KBM-7 (cell line): ENCODE measurements around the gene SARS2.

Experiments
- DNase-seq: peaks from one replicate; pipeline ENCODE4 v3.0.0-alpha.2; 2015
- in situ Hi-C: fragments of 300-500 bp; cut with MboI; formaldehyde crosslinking; loops from 2 replicates; pipeline ENCODE4 v1.14.3; 2020; ENCODE audit warnings: low sequenced_read_pairs, low pct_unique_long_range_greater_than_20kb, mixed read lengths

SARS2 gene

DNA sequence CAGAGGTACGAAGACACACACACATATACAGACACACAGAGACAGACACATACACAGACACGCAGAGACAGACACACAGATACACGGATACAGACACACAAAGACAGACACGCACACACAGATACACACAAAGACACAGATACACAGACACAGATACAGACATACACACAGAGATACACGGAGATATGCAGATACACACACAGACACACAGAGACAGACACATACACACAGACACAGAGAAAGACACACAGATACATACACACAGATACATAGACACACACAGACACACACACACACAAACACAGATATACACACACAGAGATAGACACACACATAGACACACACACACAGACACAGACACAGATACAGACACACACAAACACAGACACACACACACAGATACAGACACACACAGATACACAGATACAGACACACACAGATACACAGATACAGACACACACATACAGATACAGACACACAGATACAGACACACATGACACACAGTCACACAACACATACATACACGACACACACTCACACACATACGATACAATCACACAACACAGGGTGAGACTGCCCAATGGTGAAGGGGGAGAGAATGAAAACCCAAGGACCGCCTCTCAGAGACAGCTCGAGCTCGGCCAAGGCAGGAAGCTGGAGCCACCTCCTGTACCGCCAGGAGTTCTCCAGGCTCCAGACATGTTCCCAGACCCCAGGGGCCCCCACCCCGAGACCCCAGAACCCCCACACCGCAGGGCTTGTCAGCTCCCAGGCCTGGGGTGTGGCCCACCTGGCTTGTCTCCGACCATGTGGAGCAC lies 9.8 kb downstream of the SARS2 start:
- no peak for DNase-seq
- in situ Hi-C loops: no loop called here

DNA sequence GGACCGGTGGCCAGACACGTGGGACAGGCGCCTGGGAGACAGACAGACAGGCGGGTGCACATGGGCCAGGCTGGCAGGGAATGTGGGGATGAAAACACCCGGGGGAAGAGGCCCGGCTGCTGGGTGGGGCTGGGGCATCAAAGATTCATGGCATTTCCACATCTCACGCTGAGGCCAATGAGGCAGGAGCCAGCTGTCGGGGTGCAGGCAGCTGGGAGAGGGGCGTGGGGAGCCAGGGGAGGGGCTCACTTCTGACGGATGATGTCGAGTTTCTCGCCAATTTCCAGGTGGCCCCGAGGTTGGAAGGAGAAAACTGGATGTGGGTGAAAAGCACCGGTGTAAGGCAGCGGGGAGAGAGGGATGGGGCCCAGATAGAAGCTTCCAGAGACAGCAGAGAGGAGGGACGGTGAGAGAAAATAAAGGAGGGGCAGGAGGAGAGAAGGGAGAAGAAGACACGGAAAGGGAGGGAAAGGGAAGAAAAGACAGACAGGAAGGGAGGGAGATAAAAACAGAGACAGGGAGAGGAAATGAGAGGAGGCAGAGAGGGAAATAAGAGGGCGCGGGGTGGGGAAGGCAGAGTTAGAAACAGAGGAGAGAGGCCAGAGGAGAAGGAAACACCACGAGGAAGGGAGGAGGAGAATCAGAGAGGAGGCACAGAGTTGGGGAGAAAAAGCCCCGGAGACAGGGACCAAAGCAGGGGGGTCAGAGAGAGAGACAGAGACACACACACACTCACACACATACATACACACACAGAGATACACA lies 10.5 kb downstream of the SARS2 start:
- in situ Hi-C loops: no loop called here
- no peak for DNase-seq

GRCh38 chr19:38918526-38918925 lies 12.0 kb downstream of the SARS2 start:
- in situ Hi-C loops: no loop called here
- no peak for DNase-seq

DNA sequence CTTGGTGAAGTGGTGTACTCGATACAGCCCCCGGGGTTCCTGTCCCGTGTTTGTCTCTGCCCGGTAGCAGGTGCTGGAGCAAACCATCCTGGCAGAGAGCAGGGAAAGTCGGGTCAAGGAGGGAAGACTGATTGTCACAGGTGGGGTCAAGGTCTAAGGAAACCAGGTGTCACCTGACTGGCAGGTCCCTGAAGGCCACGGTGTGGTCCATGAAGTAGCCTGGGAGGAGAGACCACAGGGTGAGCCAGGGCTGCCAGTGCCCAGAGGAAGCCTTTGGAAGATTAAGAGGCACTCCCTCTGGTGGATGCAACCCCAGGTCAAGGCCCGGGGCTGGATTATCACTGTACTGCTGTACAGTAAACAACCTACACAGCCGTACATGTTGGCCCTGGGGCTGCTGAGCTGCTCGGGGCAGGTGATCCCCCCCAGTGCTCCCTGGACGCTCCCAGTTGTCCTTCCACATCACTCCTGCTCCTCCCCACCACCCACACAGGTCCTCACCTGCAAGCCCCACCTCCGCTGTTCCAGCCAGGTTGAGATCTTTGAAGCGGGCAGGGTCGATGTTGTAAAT lies 12.6 kb downstream of the SARS2 start:
- in situ Hi-C loops: no loop called here
- DNase-seq: no peak

DNA sequence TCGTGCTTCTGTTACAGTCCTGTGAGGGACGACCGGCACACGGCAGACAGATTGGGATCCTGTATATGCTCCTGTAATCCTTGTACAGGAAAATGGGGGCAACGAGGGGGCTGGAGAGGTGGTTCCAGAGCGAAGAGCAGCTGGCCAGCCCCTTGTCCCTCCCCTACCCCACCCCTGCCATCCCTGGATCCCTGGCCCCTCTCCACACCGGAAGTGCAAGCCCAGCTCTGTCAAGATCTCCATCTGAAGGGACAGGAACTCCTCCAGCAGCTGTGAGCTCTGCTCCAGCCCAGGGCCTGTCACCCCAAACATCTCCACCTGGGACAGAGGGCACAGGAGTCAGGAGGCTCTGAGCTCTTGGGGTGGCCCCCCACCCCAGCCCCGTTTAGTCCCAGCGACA lies 13.0 kb downstream of the SARS2 start:
- in situ Hi-C loops: no loop called here
- DNase-seq: no peak

DNA sequence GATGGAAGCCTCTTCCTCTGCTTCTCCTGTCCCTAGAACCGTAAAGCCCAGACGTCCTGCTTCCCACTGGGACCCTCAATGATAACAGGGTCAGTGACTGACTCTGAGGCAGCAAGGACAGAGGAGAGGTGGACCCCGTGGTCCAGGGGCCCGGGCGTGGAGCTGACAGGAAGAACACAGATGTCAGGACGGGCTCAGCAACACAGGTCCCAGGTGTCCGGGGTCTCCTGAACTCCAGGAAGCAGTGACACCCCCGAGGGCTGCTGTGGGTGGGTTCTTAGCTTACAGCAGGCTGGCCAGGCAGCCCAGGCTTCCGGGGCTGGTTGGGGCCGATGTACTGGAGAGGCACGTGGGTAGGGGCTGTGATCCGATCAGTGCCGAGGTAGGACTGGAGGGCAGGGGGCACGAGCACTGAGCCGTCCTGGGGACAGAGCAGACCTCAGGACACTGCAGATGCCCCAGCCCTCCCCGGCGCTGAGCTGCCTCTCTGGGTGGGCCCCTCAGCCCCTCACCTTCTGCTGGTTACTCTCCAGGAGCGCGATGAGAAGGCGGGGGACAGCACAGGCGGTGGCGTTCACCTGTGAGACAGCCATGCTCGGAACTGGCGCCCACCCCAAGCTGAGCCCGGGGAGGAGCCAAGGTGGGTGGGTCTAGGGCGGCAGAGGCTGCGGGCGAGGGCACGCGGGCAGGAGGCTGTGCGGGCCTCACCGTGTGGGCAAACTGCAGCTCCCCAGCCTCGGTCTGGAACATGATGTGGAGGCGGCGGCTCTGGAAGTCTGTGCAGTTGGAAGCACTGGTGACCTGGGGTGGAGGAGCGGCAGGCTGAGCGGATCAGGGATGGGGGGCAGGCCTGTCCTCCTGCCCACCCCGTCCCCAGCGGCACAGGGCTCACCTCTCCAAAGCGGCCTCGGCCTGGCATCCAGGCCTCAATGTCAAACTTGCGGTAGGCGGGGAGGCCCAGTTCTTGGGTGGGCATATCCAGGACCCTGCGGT lies 14.9 kb downstream of the SARS2 start:
- in situ Hi-C loops: no loop called here
- no peak for DNase-seq

DNA sequence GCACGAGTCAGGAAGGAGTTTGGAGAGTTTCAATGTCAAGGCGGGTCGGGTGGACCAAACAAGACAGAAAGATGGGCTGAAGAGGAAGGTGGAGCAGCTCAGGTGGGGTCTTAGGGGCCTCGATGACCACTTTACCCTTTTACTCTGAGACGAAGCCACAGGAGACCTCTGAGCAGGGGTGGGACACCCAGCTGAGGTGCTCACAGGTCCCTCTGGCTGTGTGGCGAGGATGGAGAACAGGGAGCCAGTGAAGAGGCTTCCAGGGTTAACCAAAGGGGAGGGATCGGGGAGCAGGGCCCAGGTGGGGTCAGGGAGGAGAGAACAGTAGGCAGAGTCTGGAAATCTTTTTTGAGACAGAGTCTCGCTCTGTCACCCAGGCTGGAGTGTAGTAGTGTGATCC lies 16.6 kb downstream of the SARS2 start:
- in situ Hi-C loops: no loop called here
- DNase-seq: no peak

- in situ Hi-C loops: no loop called here
- peak; percentile 58 for DNase-seq
Measured at GRCh38 chr19:38912600-38913514, 17.7 kb downstream of the SARS2 start.

DNA sequence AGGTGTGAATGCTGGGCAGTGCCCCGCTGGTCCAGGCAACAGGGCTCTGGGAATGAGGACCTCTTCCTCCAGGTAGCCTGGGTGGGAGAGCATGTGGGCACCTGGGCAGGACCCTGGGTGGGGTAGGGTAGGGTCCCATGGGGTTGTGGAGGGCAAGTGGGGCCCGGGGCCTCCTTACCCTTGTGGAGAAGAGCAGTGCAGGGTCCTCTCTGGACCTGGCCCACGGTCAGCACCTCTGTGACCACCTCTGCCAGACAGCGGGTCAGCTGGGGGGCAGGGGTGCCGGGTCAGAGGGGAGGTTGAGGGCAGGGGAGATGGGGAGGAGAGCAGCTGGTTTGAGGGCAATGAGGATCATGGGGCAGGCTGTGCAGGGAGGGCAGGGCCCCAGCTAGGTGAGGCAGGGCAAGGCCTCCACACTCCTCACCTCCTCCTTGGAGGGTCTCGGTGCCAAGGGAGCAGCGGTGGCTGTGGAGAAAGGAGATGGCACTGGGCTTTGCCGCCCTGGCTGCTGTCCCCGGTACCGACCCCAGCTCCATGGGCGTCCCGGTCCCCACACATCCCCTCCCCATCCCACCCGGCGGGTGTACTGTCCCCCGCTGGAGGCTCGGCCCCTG lies 19.1 kb downstream of the SARS2 start:
- in situ Hi-C loops: no loop called here
- no peak for DNase-seq

GRCh38 chr19:38910488-38910887 lies 20.1 kb downstream of the SARS2 start:
- DNase-seq: no peak
- in situ Hi-C loops: no loop called here

DNA sequence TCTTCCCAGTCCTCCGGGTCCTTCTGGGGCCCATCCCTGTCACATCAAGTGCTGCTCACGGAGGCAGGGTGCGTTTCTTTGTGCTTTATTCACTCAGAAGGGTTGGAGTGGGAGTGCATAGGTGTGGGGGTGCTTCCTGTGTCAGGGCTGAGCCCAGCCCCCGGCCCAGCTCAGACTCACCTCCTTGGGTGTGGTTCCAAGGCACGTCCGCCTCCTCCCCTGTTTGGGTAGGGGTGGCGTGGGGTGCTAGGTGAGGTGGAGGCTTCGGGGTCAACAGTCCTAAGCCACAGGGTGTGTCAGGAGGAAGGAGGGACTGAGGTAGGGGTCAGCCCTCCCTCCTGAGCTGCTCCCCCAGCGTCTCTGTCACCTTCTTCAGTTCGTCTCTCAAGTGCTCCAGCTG lies 21.7 kb downstream of the SARS2 start:
- in situ Hi-C loops: no loop called here
- DNase-seq: no peak

DNA sequence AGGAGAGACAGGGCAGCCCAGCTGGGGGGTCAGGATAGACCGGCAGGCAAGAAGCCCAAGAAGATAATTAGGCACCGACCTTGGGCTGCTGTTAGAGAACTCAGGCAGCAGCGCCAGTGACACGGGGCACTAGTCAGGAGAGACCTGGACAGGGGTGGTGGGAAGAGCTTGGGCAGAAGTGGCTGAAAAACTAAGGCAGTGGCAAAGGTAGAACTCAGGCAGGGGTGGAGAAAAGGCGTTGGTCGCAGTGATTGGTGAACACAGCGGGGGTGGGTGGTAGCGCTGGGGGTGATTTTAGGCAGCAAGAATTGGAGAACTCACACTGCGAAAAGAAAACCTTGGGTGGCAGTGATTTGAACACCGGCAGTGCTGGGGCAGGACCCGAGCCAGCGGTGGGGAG lies 22.9 kb downstream of the SARS2 start:
- DNase-seq: no peak
- in situ Hi-C loops: no loop called here

- DNase-seq: no peak
- in situ Hi-C loops: no loop called here
Measured at GRCh38 chr19:38907227-38907626, 23.3 kb downstream of the SARS2 start.

DNA sequence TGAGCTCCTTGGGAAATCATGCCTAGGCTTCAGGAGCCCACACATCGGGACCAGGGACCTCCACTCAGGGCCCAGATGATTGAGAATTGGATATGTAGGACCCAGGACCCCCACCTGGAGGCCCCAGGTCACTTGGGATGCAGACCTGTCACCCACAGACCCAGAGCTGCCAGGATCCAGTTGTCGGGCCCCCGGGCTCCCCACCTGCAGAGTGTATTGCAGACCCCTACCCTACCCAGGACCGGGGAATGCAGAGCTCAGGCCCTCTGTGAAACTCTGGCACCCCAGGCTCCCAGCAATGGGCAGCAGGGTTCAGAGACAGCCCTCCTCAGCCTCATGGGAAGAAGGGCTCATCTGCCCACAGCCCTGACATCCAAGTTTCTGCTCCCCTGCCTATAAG lies 24.9 kb downstream of the SARS2 start:
- in situ Hi-C loops: no loop called here
- no peak for DNase-seq

DNA sequence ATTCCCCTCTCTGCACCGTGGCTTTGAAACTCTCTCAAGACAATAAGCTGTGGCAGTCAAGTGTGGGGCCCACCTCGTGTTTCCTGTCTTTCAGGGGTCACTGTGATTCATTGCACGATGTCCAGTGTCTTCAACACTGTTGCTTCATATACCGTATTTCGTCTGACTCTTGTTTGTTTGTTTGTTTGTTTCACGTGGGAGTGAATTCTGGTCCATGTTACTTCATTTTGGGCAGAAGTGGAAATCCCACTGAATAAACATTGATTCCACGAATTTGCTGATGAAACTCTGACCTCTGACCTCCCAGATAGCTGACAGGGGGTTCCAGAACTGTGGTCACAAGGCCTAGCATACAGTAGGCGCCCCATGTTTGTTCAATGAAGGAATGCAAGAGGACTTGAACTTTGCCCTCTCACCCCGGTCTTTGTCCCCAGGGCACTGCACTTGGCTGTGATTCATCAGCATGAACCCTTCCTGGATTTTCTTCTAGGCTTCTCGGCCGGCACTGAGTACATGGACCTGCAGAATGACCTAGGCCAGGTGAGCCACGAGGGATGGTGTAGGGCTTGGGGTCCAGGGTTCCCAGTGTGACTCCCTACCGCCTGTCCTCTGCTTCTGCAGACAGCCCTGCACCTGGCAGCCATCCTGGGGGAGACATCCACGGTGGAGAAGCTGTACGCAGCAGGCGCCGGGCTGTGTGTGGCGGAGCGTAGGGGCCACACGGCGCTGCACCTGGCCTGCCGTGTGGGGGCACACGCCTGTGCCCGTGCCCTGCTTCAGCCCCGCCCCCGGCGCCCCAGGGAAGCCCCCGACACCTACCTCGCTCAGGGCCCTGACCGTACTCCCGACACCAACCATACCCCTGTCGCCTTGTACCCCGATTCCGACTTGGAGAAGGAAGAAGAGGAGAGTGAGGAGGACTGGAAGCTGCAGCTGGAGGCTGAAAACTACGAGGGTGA lies 25.7 kb downstream of the SARS2 start:
- DNase-seq: no peak
- in situ Hi-C loops: no loop called here

- in situ Hi-C loops: no loop called here
- no peak for DNase-seq
Measured at GRCh38 chr19:38901683-38902082, 28.9 kb downstream of the SARS2 start.

DNA sequence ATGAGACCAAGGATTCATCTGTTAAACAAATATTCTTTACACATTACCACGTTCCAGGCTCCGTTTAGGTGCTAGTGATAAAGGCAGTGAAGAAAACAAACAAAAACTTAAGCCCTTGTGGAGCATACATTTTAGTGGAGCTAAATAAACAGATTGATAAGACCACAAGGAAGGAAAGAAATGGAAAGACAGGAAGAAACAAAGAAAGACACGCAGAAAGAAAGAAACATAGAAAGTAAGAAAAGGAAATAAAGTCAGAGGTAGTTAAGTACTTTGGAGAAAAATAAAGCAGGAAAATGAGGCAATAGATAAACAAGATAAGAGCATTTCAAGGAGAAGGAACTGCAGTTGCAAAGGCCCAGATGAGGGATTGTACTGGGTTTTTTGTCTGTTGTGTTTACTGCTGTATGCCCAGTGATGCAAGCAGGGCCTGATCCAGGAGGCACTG lies 29.8 kb downstream of the SARS2 start:
- in situ Hi-C loops: no loop called here

More for the DNA sequence above, 29.8 kb downstream of the SARS2 start:
- peak; percentile 16 for DNase-seq
